ENCODE data around the gene ALDH3B2.
"Not testable (repeated sequence)": the region's sequence is repeated elsewhere in the genome, so short reads cannot be mapped to it uniquely, and the experiment has no call there.

The ALDH3B2 gene

DNA sequence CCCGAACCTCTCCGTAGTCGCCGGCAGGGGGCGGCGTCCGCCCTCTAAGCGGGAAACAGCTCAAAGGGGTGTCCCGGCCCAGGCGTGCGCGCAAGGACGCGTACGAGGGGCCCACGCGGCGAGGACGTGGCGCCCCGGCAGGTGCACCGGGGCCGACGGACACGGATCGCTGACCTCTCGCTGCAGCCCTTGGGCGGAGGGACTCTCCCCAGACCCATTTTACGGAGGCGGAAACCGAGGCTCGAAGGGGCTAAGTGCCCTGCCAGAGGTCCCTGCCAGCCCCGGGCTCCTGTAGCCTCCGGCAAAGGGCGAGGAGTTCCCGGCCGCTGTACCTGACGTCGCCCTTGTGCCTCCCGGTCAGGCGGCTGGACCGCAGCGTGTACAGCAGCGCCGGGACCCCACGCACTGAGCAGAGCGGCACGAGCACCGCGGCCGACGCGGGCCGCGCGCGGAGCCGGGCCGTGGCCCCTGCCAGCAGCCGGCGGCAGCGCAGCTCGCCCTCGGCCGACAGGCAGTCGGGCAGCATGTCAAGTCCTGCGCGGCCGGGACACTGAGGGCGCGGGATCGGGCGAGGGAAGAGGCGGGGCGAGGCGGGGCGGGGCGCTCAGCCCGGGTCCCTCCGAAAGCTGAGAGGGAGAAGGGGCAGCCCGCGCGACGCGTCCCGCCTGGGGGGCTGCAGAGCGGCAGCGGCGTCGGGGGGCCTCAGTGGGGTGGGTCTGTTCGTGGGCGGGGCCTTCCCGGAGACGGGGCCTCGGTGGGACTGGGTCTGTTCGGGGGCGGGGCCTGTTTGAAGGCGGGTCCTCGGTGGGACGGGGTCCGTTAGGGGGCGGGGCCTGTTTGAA is 44.8 kb downstream of the ALDH3B2 start, which contains the start of gene NUDT8:
NUDT8 (minus strand) TSS at position 552 of the 842 bp plus-strand sequence; CDS start at position 526, 26 bp downstream.
- Histone ChIP-seq H3K27me3 (ENCODE audit: control insufficient read depth, insufficient read depth, low read length) (no peaks in the 10 kb centered on the region), H3K4me1 (ENCODE audit: control insufficient read depth, insufficient read depth, low read length) (peaks cover 3% of the 10 kb centered on the region)

DNA sequence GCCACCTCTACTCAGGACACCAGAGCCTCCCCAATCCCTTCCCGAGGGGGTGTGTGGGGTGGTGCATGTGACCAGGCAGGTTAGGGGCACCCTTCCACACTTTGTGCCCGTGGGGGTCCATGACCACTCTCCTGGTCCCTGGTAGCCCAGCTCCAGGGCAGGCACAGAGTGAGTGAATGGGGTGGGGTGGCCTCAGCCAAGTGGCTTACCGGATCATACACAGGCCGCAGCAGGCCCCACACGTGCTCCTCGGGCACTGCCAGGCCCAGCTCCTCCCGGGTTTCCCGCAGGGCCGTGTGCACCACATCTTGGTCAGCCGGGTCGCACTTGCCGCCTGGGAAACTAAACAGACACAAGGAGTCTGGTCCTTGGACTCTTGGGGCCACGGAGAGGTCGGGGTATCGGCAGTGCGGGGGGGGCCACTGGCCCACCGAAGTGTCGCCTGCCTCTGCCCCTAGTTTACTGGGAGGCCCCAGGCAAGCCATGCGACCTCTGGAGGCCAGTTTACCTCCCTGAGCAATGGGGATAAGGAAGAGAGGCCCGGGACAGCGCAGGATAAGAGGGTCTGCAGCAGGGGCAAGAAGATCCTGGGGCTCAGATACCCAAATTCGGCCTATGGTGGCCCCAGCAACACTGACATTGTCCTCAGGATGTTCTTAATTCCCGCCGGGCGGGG is 45.6 kb downstream of the ALDH3B2 start:
- no peaks in the 10 kb centered on the region for H3K9me3 ChIP-seq (ENCODE audit: control insufficient read depth, insufficient read depth, low read length)
- H3K36me3 ChIP-seq (ENCODE audit: control insufficient read depth, insufficient read depth, low read length) = peaks cover 7% of the 10 kb centered on the region
- no peaks in the 10 kb centered on the region for H3K27me3 ChIP-seq (ENCODE audit: control insufficient read depth, insufficient read depth, low read length)
- peak overlapping the region; percentile 24 for H3K9ac ChIP-seq (ENCODE audit: low read depth, low read length)
- peak overlapping the region; percentile 61 for H3K4me3 ChIP-seq (ENCODE audit: low read depth, low read length)
- H3K4me1 ChIP-seq (ENCODE audit: control insufficient read depth, insufficient read depth, low read length) = peaks cover 3% of the 10 kb centered on the region

More for the DNA sequence above, 44.8 kb downstream of the ALDH3B2 start, which contains the start of gene NUDT8:
- Histone ChIP-seq H3K4me3 (ENCODE audit: low read depth, low read length) (peak within 1 kb of the TSS; percentile 80), H3K9ac (ENCODE audit: low read depth, low read length) (peak within 1 kb of the TSS; percentile 65), H3K36me3 (ENCODE audit: control insufficient read depth, insufficient read depth, low read length) (peaks cover 7% of the 10 kb centered on the region), H3K9me3 (ENCODE audit: control insufficient read depth, insufficient read depth, low read length) (no peaks in the 10 kb centered on the region)

DNA sequence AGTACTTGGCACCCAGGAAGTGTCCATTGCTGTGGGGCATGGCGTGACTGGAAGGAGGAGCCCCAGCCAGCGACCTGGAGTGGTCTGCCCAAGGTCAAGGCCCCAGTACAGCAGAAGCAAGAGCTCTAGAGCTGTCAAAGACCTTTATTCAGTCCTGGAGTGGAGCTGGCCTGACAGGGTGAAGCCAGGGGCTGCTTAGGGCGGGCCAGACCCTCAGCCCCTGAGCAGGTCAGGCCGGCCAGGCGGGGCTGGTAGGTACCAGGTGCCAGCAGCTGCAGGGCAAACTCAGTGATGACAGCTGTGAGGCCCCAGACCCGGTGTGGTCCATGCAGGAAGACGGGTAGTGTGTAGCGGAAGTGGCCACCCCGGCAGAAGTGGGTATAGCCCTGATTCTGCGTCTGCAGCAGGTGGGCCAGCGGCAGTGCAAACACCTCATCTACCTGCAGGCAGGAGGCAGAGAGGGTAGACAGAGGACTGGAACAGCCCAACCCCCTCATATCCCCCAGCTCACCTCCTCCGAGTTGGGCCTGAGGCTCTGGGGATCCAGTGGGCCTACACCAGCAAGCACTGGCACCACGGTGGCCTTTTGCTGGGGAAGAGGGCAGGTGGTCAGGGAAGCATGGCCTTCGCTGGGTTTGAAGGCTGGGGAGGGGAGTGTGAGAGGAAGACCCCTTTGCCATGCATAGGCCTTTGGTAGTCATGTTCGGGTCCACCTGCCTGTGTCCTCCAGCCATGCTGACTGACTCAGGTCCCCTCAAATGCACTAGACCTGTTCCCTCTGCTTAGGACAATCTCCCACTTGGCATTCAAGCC is 46.4 kb downstream of the ALDH3B2 start:
- H3K27me3 ChIP-seq (ENCODE audit: control insufficient read depth, insufficient read depth, low read length) = no peaks in the 10 kb centered on the region
- peaks cover 7% of the 10 kb centered on the region for H3K36me3 ChIP-seq (ENCODE audit: control insufficient read depth, insufficient read depth, low read length)
- no peak overlapping the region for H3K4me3 ChIP-seq (ENCODE audit: low read depth, low read length)
- peaks cover 3% of the 10 kb centered on the region for H3K4me1 ChIP-seq (ENCODE audit: control insufficient read depth, insufficient read depth, low read length)
- H3K9ac ChIP-seq (ENCODE audit: low read depth, low read length) = peak overlapping the region; percentile 32
- no peaks in the 10 kb centered on the region for H3K9me3 ChIP-seq (ENCODE audit: control insufficient read depth, insufficient read depth, low read length)

DNA sequence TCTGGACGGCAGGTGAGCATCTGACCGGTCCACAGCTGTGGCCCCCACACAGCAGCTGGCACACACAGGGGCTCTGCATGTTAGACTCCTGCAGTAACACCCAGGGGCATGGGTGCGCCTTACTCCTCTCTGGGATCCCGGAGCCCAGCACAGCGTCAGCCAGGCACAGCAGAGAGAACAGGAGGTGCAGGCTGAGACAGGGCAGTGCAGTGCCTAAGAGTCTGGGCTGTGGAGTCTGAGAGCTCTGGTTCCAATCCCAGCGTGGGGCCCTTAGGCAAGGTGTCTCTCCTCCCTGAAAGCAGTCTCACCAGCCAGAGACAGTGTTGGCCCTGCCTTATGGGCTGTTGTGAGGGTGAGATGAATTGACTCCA is 47.0 kb downstream of the ALDH3B2 start:
- H3K27me3 ChIP-seq (ENCODE audit: control insufficient read depth, insufficient read depth, low read length) = no peaks in the 10 kb centered on the region
- H3K9me3 ChIP-seq (ENCODE audit: control insufficient read depth, insufficient read depth, low read length) = no peaks in the 10 kb centered on the region
- peaks cover 7% of the 10 kb centered on the region for H3K36me3 ChIP-seq (ENCODE audit: control insufficient read depth, insufficient read depth, low read length)
- peaks cover 3% of the 10 kb centered on the region for H3K4me1 ChIP-seq (ENCODE audit: control insufficient read depth, insufficient read depth, low read length)
- H3K4me3 ChIP-seq (ENCODE audit: low read depth, low read length) = peak overlapping the region; percentile 13
- peak overlapping the region; percentile 60 for H3K9ac ChIP-seq (ENCODE audit: low read depth, low read length)

DNA sequence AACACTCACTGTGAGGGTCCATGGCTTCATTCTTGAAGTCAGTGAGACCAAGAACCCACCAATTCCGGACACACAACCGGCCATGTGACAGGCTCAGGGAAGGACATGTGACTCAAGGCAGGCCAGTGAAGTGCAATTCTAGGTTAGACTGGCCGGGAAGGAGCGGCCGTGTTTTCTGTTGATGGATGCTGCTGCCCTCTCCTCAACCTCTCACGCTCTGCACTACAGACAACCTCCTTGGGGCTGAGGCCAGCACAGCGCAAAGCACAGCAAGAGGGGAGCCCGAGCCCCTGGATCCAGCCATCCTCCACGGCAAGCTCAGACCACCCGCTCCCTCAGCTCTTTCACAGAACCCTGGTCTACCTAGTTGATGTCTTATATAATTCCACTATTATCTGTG is 47.5 kb downstream of the ALDH3B2 start:
- no peaks in the 10 kb centered on the region for H3K27me3 ChIP-seq (ENCODE audit: control insufficient read depth, insufficient read depth, low read length)
- H3K9ac ChIP-seq (ENCODE audit: low read depth, low read length) = peak overlapping the region; percentile 60
- H3K4me1 ChIP-seq (ENCODE audit: control insufficient read depth, insufficient read depth, low read length) = peaks cover 3% of the 10 kb centered on the region
- peak overlapping the region; percentile 13 for H3K4me3 ChIP-seq (ENCODE audit: low read depth, low read length)
- no peaks in the 10 kb centered on the region for H3K9me3 ChIP-seq (ENCODE audit: control insufficient read depth, insufficient read depth, low read length)
- peaks cover 7% of the 10 kb centered on the region for H3K36me3 ChIP-seq (ENCODE audit: control insufficient read depth, insufficient read depth, low read length)

DNA sequence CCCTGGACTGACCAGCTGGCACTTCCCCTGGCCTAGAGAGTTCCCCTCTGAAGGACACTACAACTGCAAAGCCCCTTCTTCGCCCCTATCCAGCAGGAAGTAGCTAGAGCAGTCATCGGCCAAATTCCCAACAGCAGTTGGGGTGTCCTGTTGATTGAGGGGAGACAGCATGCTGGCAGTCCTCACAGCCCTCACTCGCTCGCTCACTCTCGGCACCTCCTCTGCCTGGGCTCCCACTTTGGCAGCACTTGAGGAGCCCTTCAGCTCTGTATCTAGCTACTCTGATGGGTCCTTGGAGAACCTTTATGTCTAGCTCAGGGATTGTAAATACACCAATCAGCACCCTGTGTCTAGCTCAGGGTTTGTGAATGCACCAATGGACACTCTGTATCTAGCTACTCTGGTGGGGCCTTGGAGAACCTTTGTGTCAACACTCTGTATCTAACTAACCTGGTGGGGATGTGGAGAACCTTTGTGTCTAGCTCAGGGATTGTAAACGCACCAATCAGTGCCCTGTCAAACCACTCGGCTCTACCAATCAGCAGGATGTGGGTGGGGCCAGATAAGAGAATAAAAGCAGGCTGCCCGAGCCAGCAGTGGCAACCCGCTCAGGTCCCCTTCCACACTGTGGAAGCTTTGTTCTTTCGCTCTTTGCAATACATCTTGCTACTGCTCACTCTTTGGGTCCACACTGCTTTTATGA is 48.1 kb downstream of the ALDH3B2 start:
- H3K9me3 ChIP-seq (ENCODE audit: control insufficient read depth, insufficient read depth, low read length); H3K36me3 ChIP-seq (ENCODE audit: control insufficient read depth, insufficient read depth, low read length); H3K27me3 ChIP-seq (ENCODE audit: control insufficient read depth, insufficient read depth, low read length); H3K4me1 ChIP-seq (ENCODE audit: control insufficient read depth, insufficient read depth, low read length); H3K9ac ChIP-seq (ENCODE audit: low read depth, low read length); H3K4me3 ChIP-seq (ENCODE audit: low read depth, low read length): not testable (repeated sequence)

DNA sequence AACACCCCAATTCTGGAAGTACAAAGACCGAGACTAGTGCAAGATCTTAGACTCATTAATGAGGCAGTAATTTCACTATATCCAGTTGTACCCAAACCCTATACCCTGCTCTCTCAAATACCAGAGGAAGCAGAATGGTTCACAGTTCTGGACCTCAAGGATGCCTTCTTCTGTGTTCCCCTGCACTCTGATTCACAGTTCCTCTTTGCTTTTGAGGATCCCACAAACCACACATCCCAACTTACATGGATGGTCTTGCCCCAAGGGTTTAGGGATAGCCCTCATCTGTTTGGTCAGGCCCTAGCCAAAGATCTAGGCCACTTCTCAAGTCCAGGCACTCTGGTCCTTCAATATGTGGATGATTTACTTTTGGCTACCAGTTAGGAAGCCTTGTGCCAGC is 50.6 kb downstream of the ALDH3B2 start:
- H3K27me3 ChIP-seq (ENCODE audit: control insufficient read depth, insufficient read depth, low read length); H3K9ac ChIP-seq (ENCODE audit: low read depth, low read length); H3K4me1 ChIP-seq (ENCODE audit: control insufficient read depth, insufficient read depth, low read length); H3K9me3 ChIP-seq (ENCODE audit: control insufficient read depth, insufficient read depth, low read length); H3K36me3 ChIP-seq (ENCODE audit: control insufficient read depth, insufficient read depth, low read length); H3K4me3 ChIP-seq (ENCODE audit: low read depth, low read length): not testable (repeated sequence)

DNA sequence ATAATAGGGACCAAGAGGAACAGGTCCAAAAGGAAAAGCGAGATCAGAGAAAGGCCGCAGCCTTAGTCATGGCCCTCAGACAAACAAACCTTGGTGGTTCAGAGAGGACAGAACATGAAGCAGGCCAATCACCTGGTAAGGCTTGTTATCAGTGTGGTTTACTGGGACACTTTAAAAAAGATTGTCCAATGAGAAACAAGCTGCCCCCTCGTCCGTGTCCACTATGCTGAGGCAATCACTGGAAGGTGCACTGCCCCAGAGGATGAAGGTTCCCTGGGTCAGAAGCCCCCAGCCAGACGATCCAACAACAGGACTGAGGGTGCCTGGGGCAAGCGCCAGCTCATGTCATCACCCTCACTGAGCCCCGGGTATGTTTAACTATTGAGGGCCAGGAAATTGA is 51.5 kb downstream of the ALDH3B2 start:
- not testable (repeated sequence) for H3K4me1 ChIP-seq (ENCODE audit: control insufficient read depth, insufficient read depth, low read length); H3K9me3 ChIP-seq (ENCODE audit: control insufficient read depth, insufficient read depth, low read length); H3K27me3 ChIP-seq (ENCODE audit: control insufficient read depth, insufficient read depth, low read length); H3K36me3 ChIP-seq (ENCODE audit: control insufficient read depth, insufficient read depth, low read length); H3K9ac ChIP-seq (ENCODE audit: low read depth, low read length); H3K4me3 ChIP-seq (ENCODE audit: low read depth, low read length)

DNA sequence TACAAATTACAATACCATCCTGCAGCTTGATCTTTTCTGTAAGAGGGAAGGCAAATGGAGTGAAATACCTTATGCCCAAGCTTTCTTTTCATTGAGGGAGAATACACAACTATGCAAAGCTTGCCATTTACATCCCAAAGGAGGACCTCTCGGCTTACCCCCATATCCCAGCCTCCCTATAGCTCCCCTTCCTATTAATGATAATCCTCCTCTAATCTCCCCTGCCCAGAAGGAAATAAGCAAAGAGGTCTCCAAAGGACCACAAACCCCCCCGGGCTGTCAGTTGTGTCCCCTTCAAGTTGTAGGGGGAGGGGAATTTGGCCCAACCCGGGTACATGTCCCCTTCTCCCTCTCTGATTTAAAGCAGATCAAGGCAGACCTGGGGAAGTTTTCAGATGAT is 52.5 kb downstream of the ALDH3B2 start:
- H3K27me3 ChIP-seq (ENCODE audit: control insufficient read depth, insufficient read depth, low read length); H3K9me3 ChIP-seq (ENCODE audit: control insufficient read depth, insufficient read depth, low read length); H3K4me1 ChIP-seq (ENCODE audit: control insufficient read depth, insufficient read depth, low read length); H3K9ac ChIP-seq (ENCODE audit: low read depth, low read length); H3K36me3 ChIP-seq (ENCODE audit: control insufficient read depth, insufficient read depth, low read length): not testable (repeated sequence)
- H3K4me3 ChIP-seq (ENCODE audit: low read depth, low read length) = peak overlapping the region; percentile 77

DNA sequence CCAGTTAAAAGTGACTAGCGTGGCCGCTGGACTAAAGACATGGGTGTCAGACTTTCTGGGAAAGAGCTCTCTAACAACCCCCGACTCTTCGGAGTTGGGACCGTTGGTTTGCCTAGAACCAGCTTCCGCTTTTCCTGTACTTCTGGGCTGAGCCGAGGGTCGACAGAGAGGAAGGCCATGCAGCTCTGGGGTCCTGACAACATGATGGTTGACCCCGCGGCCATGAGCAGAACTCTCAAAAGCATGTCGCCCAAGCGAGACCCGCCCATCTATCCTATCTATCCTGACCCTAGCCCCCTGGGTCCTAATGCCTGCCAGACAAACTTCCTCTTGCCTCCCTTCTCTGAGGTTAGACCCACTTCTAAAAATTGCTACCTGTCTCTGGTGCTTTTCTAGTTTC is 53.8 kb downstream of the ALDH3B2 start:
- H3K27me3 ChIP-seq (ENCODE audit: control insufficient read depth, insufficient read depth, low read length); H3K9me3 ChIP-seq (ENCODE audit: control insufficient read depth, insufficient read depth, low read length); H3K36me3 ChIP-seq (ENCODE audit: control insufficient read depth, insufficient read depth, low read length): not testable (repeated sequence)
- Histone ChIP-seq H3K9ac (ENCODE audit: low read depth, low read length) (peak overlapping the region; percentile 48), H3K4me1 (ENCODE audit: control insufficient read depth, insufficient read depth, low read length) (peaks cover 13% of the 10 kb centered on the region), H3K4me3 (ENCODE audit: low read depth, low read length) (peak overlapping the region; percentile 77)
